Neural cell (in vitro differentiated cells): Measurements from ENCODE around the gene PHOSPHO1. TPM values are rescaled to one million over a fixed set of nuclear protein-coding genes. Genes with fewer than 3 reads are reported as not detected.

Experiments
- H2AFZ ChIP-seq: fragments of 200-600, 300-800 bp; sonication (generic), shearing (Covaris generic); 2 replicates; pipeline ENCODE4 v1.6.0; 2014; ENCODE audit warnings: low read depth, mild to moderate bottlenecking, antibody characterized with exemption, low read length, moderate library complexity
- H3F3A ChIP-seq: fragments of 200-600 bp; shearing (Covaris generic); 2 replicates; pipeline ENCODE4 v1.6.1; 2016; ENCODE audit warnings: mild to moderate bottlenecking, moderate library complexity, mixed read lengths, antibody characterized with exemption, low read length; ENCODE audit not compliant: insufficient read depth, poor library complexity, severe bottlenecking
- H3K27ac ChIP-seq: fragments of 200-600, 300-800 bp; sonication (generic), shearing (Covaris generic); 2 replicates; pipeline ENCODE4 v1.5.1; 2014; ENCODE audit warnings: mild to moderate bottlenecking, low read length, moderate library complexity
- H3K27me3 ChIP-seq: fragments of 300-800, 200-600 bp; sonication (generic), shearing (Covaris generic); 2 replicates; pipeline ENCODE4 v1.6.0; 2014; ENCODE audit warnings: mild to moderate bottlenecking, low read depth, low read length, moderate library complexity; ENCODE audit not compliant: insufficient read depth
- H3K36me3 ChIP-seq: fragments of 300-800, 200-600 bp; sonication (generic), shearing (Covaris generic); 2 replicates; pipeline ENCODE4 v1.5.1; 2014; ENCODE audit warnings: mild to moderate bottlenecking, antibody characterized with exemption, low read length, moderate library complexity; ENCODE audit not compliant: insufficient read depth
- H3K4me2 ChIP-seq: fragments of 300-800, 200-600 bp; sonication (generic), shearing (Covaris generic); 2 replicates; pipeline ENCODE4 v1.6.0; 2014; ENCODE audit warnings: mild to moderate bottlenecking, low read length
- H3K4me3 ChIP-seq: fragments of 300-800, 200-600 bp; sonication (generic), shearing (Covaris generic); 2 replicates; pipeline ENCODE4 v1.5.1; 2014; ENCODE audit warnings: mild to moderate bottlenecking, low read length, moderate library complexity
- H3K79me2 ChIP-seq: fragments of 200-600 bp; shearing (Covaris generic); replicated peaks from 2 replicates; pipeline ENCODE4 v1.6.0; 2014; ENCODE audit warnings: mild to moderate bottlenecking, low read length, moderate library complexity; ENCODE audit not compliant: insufficient read depth
- H3K9ac ChIP-seq: fragments of 300-800, 200-600 bp; sonication (generic), shearing (Covaris generic); 2 replicates; pipeline ENCODE4 v1.6.1; 2016; ENCODE audit warnings: mild to moderate bottlenecking, low read length, mixed read lengths
- H3K9me2 ChIP-seq: fragments of 200-600 bp; shearing (Covaris generic); 2 replicates; pipeline ENCODE4 v1.6.1; 2016; ENCODE audit warnings: mild to moderate bottlenecking, low read length, mixed read lengths; ENCODE audit not compliant: insufficient read depth
- H3K9me3 ChIP-seq: fragments of 200-600, 300-800 bp; sonication (generic), shearing (Covaris generic); 2 replicates; pipeline ENCODE4 v1.6.1; 2016; ENCODE audit warnings: mild to moderate bottlenecking, mixed run types, low read length, moderate library complexity, mixed read lengths
- H4K20me1 ChIP-seq: fragments of 200-600 bp; shearing (Covaris generic); 2 replicates; pipeline ENCODE4 v1.6.1; 2016; ENCODE audit warnings: mild to moderate bottlenecking, mixed run types; ENCODE audit not compliant: insufficient read depth
- CTCF ChIP-seq: fragments of 450-650 bp; IDR thresholded peaks from 2 replicates; pipeline ENCODE4 v1.5.1; 2014; ENCODE audit warnings: antibody characterized with exemption, mild to moderate bottlenecking, moderate library complexity; ENCODE audit not compliant: poor library complexity, severe bottlenecking
- EP300 ChIP-seq: fragments of 450-650 bp; conservative IDR thresholded peaks from 2 replicates; pipeline ENCODE4 v1.6.1; 2014; ENCODE audit warnings: antibody characterized with exemption, mild to moderate bottlenecking, moderate library complexity; ENCODE audit not compliant: poor library complexity, severe bottlenecking
- EZH2 ChIP-seq: fragments of 200-600, 300-800 bp; shearing (Covaris generic), sonication (generic); IDR thresholded peaks from 2 replicates; pipeline ENCODE4 v1.6.1; 2014; ENCODE audit warnings: antibody characterized with exemption, low read length, borderline replicate concordance, mild to moderate bottlenecking; ENCODE audit not compliant: insufficient read depth, poor library complexity, severe bottlenecking
- MXI1 ChIP-seq: fragments of 450-650 bp; conservative IDR thresholded peaks from 2 replicates; pipeline ENCODE4 v1.6.1; 2014; ENCODE audit warnings: antibody characterized with exemption, mild to moderate bottlenecking; ENCODE audit not compliant: poor library complexity, severe bottlenecking
- POLR2AphosphoS5 ChIP-seq: IDR thresholded peaks from 2 replicates; pipeline ENCODE4 v1.6.1; 2012
- RAD21 ChIP-seq: fragments of 450-650 bp; conservative IDR thresholded peaks from 2 replicates; pipeline ENCODE4 v1.6.1; 2014; ENCODE audit warnings: antibody characterized with exemption, mild to moderate bottlenecking, moderate library complexity
- REST ChIP-seq: IDR thresholded peaks from 2 replicates; pipeline ENCODE4 v1.6.1; 2012; ENCODE audit warnings: borderline replicate concordance
- SMC3 ChIP-seq: fragments of 450-650 bp; conservative IDR thresholded peaks from 2 replicates; pipeline ENCODE4 v1.6.1; 2014; ENCODE audit warnings: antibody characterized with exemption, mild to moderate bottlenecking, moderate library complexity; ENCODE audit not compliant: poor library complexity
- TAF1 ChIP-seq: IDR thresholded peaks from 2 replicates; pipeline ENCODE4 v1.6.1; 2012; ENCODE audit warnings: low read depth
- polyA plus RNA-seq: library from polyadenylated mRNA; depleted of rRNA; stranded (reverse); fragments of >200 nt; gene quantifications from 2 replicates; pipeline ENCODE4 v1.2.3, GENCODE V29; 2014

PHOSPHO1 gene
- polyA plus RNA-seq, 1 donor from 2014 or later: not detected

GRCh38 chr17:49252148-49252695, 21.6 kb upstream of the PHOSPHO1 start:
- Histone ChIP-seq H3F3A (no peaks in the 10 kb centered on the region), H3K4me3 (no peak overlapping the region), H4K20me1 (no peaks in the 10 kb centered on the region), H3K79me2 (no peaks in the 10 kb centered on the region), H3K9me3 (no peaks in the 10 kb centered on the region), H3K4me2 (no peak overlapping the region), H3K9ac (no peak overlapping the region), H3K36me3 (no peaks in the 10 kb centered on the region), H2AFZ (no peak overlapping the region), H3K27me3 (no peaks in the 10 kb centered on the region), H3K9me2 (no peaks in the 10 kb centered on the region), H3K27ac (no peak overlapping the region)
- TF ChIP-seq REST (no peak), SMC3 (no peak), EZH2 (no peak), POLR2AphosphoS5 (no peak), TAF1 (no peak), CTCF (no peak), MXI1 (no peak)

- TF ChIP-seq REST (no peak), TAF1 (no peak), RAD21 (no peak), EZH2 (no peak), EP300 (no peak), MXI1 (no peak), CTCF (no peak), POLR2AphosphoS5 (no peak), SMC3 (no peak)
- H3K79me2 ChIP-seq: no peaks in the 10 kb centered on the region
- H4K20me1 ChIP-seq: no peaks in the 10 kb centered on the region
- H3K9me3 ChIP-seq: no peaks in the 10 kb centered on the region
- no peaks in the 10 kb centered on the region for H3F3A ChIP-seq
- H3K9ac ChIP-seq: no peak overlapping the region
- H3K27me3 ChIP-seq: no peaks in the 10 kb centered on the region
- H3K27ac ChIP-seq: no peak overlapping the region
- H3K4me3 ChIP-seq: no peak overlapping the region
- H3K36me3 ChIP-seq: no peaks in the 10 kb centered on the region
- no peak overlapping the region for H2AFZ ChIP-seq
- H3K9me2 ChIP-seq: no peaks in the 10 kb centered on the region
- no peak overlapping the region for H3K4me2 ChIP-seq
Observed at GRCh38 chr17:49249890-49250522, 19.4 kb upstream of the PHOSPHO1 start.
